ENCODE measurements around the gene KAZN.

DNA sequence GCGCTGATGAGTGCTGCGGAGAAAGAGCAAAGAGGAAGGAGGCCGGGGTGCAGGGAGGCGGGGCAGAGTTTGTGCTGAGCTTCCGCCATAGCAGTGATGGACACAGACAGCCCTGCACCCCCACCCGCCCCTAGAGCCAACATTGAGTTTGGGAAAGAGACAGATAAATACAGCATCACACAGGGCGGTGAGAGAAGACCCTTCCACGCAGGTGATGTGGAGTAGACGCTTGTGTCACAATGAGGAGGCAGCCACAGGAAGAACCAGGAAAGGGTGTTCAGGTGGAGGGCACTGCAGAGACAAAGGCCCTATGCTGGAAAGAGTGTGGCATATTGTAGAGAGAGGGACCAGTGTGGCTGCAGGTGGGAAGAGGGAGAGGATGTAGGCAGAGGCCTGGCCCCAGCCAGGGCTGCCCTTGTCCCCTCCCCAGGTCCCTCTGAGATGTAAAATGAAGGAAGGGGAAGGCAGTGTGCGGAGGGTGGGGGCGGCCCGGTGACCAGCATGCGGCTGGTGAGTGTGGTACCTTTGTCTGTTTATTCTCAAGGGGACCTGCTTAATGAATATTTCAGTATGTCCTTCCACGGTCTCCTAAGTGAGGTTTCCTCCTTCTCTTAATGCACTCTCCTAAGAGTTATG is 360.7 kb downstream of the KAZN start:
- TF ChIP-seq CEBPB (IDR thresholded peaks at IDR 0.05): no peak
- no peak for TF ChIP-seq ZBTB7A (IDR thresholded peaks at IDR 0.05; ENCODE audit: low read depth)
- TF ChIP-seq RAD21 (IDR thresholded peaks at IDR 0.05; ENCODE audit: low read depth): no peak
- TF ChIP-seq TAF1 (IDR thresholded peaks at IDR 0.05; ENCODE audit: low read depth): no peak
- TF ChIP-seq TCF12 (IDR thresholded peaks at IDR 0.05; ENCODE audit: low read depth): no peak
- no peak for TF ChIP-seq YY1 (IDR thresholded peaks at IDR 0.05; ENCODE audit: low read depth)
- no peak for TF ChIP-seq REST (IDR thresholded peaks at IDR 0.05; ENCODE audit: low read depth)
- no peak for TF ChIP-seq CREB1 (IDR thresholded peaks at IDR 0.05; ENCODE audit: low read depth)
- no peak for TF ChIP-seq EP300 (IDR thresholded peaks at IDR 0.05; ENCODE audit: borderline replicate concordance)
- TF ChIP-seq, protein P1, sequence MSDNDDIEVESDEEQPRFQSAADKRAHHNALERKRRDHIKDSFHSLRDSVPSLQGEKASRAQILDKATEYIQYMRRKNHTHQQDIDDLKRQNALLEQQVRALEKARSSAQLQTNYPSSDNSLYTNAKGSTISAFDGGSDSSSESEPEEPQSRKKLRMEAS (IDR thresholded peaks at IDR 0.05): no peak
